ENCODE data around the gene RFX2. TPM values are rescaled to one million over a fixed set of nuclear protein-coding genes. Genes with fewer than 3 reads are reported as not detected.
"Not testable (repeated sequence)": the region's sequence is repeated elsewhere in the genome, so short reads cannot be mapped to it uniquely, and the experiment has no call there.

The RFX2 gene
- total RNA-seq, 1 donor from 2014 or later = 20.9 TPM

GRCh38 chr19:5966215-5966614 is 144.1 kb downstream of the RFX2 start:
- no peak for DNase-seq
- Histone ChIP-seq H3K9me3 (no peaks in the 10 kb centered on the region), H3K4me3 (no peak overlapping the region), H3K4me1 (peaks cover 86% of the 10 kb centered on the region), H3K27ac (peak overlapping the region; percentile 73), H3K36me3 (peaks cover 7% of the 10 kb centered on the region), H3K27me3 (ENCODE audit: low read depth) (no peaks in the 10 kb centered on the region)
- peak; percentile 1 to 18 for ATAC-seq
- intact Hi-C loops (cut with DNase I) = no loop called here
- no peak for TF ChIP-seq CTCF (IDR thresholded peaks at IDR 0.05)

- ATAC-seq (no peak), DNase-seq (no peak)
- no peak for TF ChIP-seq CTCF (IDR thresholded peaks at IDR 0.05)
- Histone ChIP-seq H3K27me3 (ENCODE audit: low read depth) (no peaks in the 10 kb centered on the region), H3K27ac (peak overlapping the region; percentile 73), H3K4me1 (peaks cover 97% of the 10 kb centered on the region), H3K9me3 (no peaks in the 10 kb centered on the region), H3K36me3 (peaks cover 7% of the 10 kb centered on the region), H3K4me3 (no peak overlapping the region)
- intact Hi-C loops (cut with DNase I) = no loop called here
These were observed 145.3 kb downstream of the RFX2 start for GRCh38 chr19:5964816-5965565.

GRCh38 chr19:5963855-5964254 is 146.4 kb downstream of the RFX2 start:
- Histone ChIP-seq H3K27me3 (ENCODE audit: low read depth) (no peaks in the 10 kb centered on the region), H3K36me3 (peaks cover 7% of the 10 kb centered on the region), H3K4me1 (peaks cover 97% of the 10 kb centered on the region), H3K9me3 (no peaks in the 10 kb centered on the region), H3K27ac (no peak overlapping the region), H3K4me3 (no peak overlapping the region)
- no peak for TF ChIP-seq CTCF (IDR thresholded peaks at IDR 0.05)
- no peak for DNase-seq
- intact Hi-C loops (cut with DNase I) = no loop called here
- no peak for ATAC-seq

- intact Hi-C loops (cut with DNase I); DNase-seq; H3K4me3 ChIP-seq; H3K27me3 ChIP-seq (ENCODE audit: low read depth); ATAC-seq; H3K9me3 ChIP-seq; H3K36me3 ChIP-seq: not testable (repeated sequence)
- Histone ChIP-seq H3K27ac (peak overlapping the region; percentile 87), H3K4me1 (peaks cover 97% of the 10 kb centered on the region)
These were observed 147.0 kb downstream of the RFX2 start for GRCh38 chr19:5963259-5963658.

- H3K27ac ChIP-seq = peak overlapping the region; percentile 87
- H3K4me3 ChIP-seq = peak overlapping the region; percentile 33
- H3K27me3 ChIP-seq (ENCODE audit: low read depth) = no peaks in the 10 kb centered on the region
- intact Hi-C loops (cut with DNase I) = no loop called here
- no peaks in the 10 kb centered on the region for H3K9me3 ChIP-seq
- ATAC-seq = peak; percentile 90 to 92
- H3K36me3 ChIP-seq = peaks cover 7% of the 10 kb centered on the region
- H3K4me1 ChIP-seq = peaks cover 94% of the 10 kb centered on the region
- no peak for TF ChIP-seq CTCF (IDR thresholded peaks at IDR 0.05)
- DNase-seq = peak; percentile 81
These were observed 148.0 kb downstream of the RFX2 start for GRCh38 chr19:5961969-5962945.

- H3K9me3 ChIP-seq; H3K36me3 ChIP-seq; DNase-seq; ATAC-seq; intact Hi-C loops (cut with DNase I); H3K27me3 ChIP-seq (ENCODE audit: low read depth): not testable (repeated sequence)
- H3K4me3 ChIP-seq = peak overlapping the region; percentile 33
- H3K4me1 ChIP-seq = peaks cover 90% of the 10 kb centered on the region
- H3K27ac ChIP-seq = peak overlapping the region; percentile 87
These were observed 148.7 kb downstream of the RFX2 start for GRCh38 chr19:5961641-5961968.

All from lower lobe of right lung (tissue), 2 donors.